NCI-H524 treated with DMSO at 0.1 percent for 48 hours (cell line): ENCODE results near the gene MST1.

Experiments used
- DNase-seq: peaks from one replicate; lab custom pipeline; 2025; lab: John Stamatoyannopoulos, UW

MST1 gene

DNA sequence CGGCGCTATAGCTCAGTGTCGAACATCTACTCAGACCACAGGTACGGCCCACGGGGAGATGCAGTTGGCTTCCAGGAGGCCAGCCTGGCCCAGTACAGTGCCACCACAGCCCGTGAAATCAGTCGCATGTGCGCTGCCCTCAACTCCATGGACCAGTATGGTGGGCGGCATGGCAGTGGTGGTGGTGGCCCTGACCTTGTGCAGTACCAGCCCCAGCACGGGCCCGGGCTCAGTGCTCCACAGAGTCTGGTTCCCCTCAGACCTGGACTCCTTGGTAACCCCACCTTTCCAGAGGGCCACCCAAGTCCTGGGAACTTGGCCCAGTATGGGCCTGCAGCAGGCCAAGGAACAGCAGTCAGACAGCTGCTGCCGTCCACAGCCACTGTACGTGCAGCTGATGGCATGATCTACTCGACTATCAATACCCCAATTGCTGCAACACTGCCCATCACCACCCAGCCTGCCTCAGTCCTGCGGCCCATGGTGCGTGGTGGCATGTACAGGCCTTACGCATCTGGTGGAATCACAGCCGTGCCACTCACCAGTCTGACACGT, 33.5 kb downstream of the MST1 start:
- no peak for DNase-seq

- DNase-seq: no peak
Observed at GRCh38 chr3:49654955-49655556, 34.2 kb downstream of the MST1 start.

- DNase-seq: no peak
Observed at GRCh38 chr3:49654176-49654825, 35.0 kb downstream of the MST1 start.

DNA sequence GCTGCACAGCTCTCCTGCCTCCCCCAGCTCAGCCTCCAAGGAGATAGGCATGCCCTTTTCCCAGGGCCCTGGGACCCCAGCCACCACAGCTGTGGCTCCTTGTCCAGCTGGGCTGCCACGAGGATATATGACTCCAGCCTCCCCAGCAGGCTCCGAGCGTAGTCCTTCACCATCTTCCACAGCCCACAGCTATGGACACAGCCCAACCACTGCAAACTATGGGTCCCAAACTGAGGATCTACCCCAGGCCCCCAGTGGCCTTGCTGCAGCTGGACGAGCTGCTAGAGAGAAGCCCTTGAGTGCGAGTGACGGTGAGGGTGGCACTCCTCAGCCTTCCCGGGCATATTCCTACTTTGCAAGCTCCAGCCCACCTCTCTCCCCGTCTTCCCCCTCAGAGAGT, 35.7 kb downstream of the MST1 start:
- no peak for DNase-seq

DNA sequence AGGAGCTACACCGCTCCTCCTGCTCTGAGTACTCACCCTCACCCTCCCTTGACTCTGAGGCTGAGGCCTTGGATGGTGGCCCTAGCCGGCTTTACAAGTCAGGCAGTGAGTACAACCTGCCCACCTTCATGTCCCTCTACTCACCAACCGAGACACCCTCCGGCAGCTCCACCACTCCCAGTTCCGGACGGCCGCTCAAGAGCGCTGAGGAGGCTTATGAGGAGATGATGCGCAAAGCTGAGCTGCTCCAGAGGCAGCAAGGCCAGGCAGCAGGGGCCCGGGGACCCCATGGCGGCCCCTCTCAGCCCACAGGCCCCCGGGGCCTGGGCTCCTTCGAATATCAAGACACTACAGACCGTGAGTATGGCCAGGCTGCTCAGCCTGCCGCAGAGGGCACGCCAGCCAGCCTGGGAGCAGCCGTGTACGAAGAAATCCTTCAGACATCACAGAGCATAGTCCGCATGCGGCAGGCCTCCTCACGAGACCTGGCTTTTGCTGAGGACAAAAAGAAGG, 36.3 kb downstream of the MST1 start:
- DNase-seq: no peak

DNA sequence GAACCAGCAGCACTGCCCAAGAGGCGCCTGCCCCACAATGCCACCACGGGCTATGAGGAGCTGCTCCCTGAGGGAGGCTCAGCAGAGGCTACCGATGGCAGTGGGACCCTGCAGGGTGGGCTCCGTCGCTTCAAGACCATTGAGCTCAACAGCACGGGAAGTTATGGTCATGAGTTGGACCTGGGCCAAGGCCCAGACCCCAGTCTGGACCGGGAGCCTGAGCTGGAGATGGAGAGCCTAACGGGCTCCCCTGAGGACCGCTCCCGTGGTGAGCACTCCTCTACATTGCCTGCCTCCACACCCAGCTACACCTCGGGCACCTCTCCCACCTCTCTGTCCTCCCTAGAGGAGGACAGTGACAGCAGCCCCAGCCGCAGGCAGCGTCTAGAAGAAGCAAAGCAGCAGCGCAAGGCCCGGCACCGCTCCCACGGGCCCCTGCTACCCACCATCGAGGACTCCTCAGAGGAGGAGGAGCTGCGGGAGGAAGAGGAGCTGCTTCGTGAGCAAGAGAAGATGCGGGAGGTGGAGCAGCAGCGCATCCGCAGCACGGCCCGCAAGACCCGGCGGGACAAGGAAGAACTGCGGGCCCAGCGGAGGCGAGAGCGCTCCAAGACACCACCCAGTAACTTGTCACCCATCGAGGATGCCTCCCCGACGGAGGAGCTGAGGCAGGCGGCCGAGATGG, 36.9 kb downstream of the MST1 start:
- DNase-seq: no peak

DNA sequence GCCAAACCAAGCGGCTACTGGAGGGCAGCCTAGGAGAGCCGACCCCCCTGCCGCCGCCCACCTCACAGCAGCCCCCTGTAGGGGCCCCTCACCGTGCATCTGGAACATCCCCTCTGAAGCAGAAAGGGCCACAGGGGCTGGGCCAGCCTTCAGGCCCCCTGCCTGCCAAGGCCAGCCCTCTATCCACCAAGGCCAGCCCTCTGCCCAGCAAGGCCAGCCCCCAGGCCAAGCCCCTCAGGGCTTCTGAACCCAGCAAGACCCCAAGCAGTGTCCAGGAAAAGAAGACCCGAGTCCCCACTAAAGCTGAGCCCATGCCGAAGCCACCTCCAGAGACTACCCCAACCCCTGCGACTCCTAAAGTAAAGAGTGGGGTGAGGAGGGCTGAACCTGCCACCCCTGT, 38.6 kb downstream of the MST1 start:
- no peak for DNase-seq

GRCh38 chr3:49650177-49650576, 39.1 kb downstream of the MST1 start:
- no peak for DNase-seq

GRCh38 chr3:49649576-49649975, 39.7 kb downstream of the MST1 start:
- no peak for DNase-seq

DNA sequence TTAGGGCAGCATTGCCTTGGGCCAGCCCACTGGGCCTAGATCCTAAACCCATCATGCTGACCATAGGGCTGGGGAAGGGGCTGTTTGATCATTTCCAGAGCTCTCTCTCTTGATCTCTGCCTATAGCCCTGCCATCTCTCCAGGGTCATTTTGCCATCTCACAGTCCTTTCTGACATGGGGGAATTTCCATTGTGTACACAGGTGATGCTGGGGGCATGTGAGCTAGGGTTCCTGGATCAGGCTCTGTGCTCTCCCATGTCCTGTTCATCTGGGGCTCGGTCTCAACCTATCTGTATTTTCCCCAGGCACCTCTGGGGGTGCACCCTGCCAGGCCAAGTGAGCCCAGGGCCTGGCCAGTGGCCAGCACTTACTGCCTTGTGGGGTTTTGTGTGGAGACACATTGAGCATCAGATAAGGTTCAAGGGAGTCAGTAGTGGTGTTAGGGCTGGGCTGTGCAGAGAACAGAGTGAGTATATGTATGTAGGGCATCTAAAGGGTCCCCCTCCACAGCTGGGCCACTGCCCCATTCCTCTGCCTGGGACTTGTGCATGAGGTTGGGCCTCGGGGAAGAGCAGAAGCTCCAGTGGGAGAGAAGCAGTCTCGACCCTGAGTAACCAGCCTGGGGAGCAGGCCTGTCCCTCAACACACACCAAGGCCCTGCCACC, 40.8 kb downstream of the MST1 start:
- no peak for DNase-seq

- no peak for DNase-seq
Observed at GRCh38 chr3:49647741-49648140, 41.5 kb downstream of the MST1 start.

- no peak for DNase-seq
Observed at GRCh38 chr3:49646236-49646635, 43.0 kb downstream of the MST1 start.

DNA sequence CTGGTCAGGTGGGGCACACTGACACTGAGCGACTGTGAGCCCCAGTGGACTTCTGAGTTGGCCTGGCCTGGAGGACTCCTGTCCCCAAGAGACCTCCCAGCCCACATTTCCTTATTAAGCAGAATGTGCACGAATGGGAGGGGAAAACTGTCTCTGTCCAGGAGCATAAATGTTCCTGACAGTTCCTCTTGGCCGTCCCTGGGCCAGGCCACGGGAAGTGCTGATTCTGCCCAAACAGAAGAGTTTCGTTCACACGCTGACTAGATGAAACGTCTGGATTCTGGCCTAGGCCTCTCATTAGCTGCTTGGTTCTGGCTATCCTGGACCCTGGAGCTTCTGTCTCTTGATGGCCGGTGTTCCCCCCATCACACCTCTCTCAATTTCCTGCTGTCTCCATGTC, 44.6 kb downstream of the MST1 start:
- no peak for DNase-seq

- DNase-seq: no peak
Observed at GRCh38 chr3:49642708-49643145, 46.5 kb downstream of the MST1 start.

DNA sequence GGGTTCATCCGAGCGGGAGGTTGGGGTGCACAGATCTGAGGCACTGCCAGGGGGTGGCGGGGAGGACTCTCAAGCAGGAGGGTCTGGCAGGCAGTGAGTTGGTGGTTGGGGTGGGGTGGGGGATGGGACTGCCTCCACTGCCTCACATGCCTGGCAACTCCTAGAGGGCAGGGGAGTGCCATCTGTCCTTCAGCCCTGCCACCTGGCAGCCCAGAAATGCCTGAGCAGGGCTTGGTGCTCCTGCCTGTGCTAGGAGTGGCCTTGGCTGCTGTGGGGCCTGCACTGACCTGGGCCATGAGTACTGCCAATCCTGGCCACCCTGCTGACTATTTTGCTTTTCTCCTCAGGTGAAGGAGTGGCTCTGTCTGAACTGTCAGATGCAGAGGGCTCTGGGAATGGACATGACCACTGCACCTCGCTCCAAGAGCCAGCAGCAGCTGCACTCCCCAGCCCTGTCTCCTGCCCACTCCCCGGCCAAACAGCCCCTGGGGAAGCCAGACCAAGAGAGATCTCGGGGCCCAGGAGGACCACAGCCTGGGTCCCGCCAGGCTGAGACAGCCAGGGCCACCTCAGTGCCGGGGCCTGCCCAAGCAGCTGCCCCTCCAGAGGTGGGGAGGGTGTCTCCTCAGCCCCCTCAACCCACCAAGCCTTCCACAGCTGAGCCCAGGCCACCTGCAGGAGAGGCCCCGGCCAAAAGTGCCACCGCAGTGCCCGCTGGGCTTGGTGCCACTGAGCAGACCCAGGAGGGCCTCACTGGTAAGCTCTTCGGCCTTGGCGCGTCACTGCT, 47.2 kb downstream of the MST1 start:
- DNase-seq: no peak

DNA sequence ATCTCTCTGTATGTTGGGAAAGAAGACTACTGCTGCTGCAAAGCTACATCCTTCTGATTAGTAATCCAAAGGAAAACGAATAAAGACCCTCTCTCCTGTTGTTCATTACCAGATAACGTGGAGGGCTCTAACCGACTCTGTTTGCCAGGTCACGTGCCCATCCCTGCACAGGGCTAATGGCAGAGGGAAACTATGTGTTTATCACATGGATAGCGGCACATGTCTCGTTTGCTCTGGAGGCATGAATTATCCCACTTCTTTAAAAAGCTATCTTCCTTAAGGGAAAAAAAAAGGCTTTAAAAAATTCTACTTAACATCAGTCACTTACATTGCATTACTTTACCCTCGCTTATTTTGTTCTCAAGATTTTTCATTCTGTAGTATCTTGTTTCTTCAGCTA, 48.0 kb downstream of the MST1 start:
- no peak for DNase-seq

GRCh38 chr3:49639551-49639950, 49.7 kb downstream of the MST1 start:
- no peak for DNase-seq

- no peak for DNase-seq
Observed at GRCh38 chr3:49638445-49638844, 50.8 kb downstream of the MST1 start.

DNA sequence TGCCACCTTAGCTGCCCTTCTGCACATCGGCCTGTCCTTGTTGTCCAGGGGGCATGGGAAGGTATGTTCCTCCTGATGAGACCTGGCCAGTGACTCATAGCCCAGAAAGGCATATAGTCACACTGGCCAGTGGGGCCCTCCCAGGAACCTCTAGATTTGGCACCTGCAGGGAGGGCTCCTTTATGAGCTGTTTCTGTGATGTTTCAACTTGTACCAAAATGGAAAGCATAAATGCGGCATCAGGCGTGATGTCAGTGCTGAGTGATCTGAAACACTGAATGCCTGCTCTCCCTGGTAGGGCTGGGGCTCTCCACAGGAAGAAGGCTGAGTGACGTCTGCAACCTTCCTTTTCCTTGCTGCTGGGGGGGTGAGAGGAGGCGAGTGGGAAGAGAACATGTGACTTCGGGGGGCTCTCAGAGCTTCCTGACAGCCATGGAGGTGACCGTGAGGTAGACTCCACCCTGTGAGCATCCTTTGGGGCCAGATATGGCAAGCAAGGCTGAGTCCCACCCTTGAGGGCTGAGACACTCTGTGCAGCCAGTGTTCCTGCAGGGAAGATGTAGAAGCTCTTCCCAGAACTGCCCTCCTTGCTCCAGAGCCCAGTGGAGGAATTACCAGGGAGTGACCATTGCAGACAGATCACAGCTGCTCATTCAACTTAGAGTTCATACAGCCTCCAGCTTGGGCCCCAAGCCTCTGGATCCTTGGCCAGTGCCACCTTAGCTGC, 52.2 kb downstream of the MST1 start:
- DNase-seq: no peak

- no peak for DNase-seq
Observed at GRCh38 chr3:49634736-49635135, 54.5 kb downstream of the MST1 start.
